HG03354 (cell line): Measurements from ENCODE around the gene ACOT7.
"Not testable (repeated sequence)": the region's sequence is repeated elsewhere in the genome, so short reads cannot be mapped to it uniquely, and the experiment has no call there.

ENCODE experiments used
- ATAC-seq: cut with Tn5 transposase; IDR thresholded peaks from one replicate; pipeline ENCODE4 v1.9.1; 2021; ENCODE audit warnings: mild to moderate bottlenecking; ENCODE audit not compliant: unreplicated experiment, poor library complexity, severe bottlenecking

Gene ACOT7

GRCh38 chr1:6367381-6368012, 26.1 kb downstream of the ACOT7 start:
- ATAC-seq: no peak

GRCh38 chr1:6365047-6365446, 28.5 kb downstream of the ACOT7 start:
- ATAC-seq: no peak

GRCh38 chr1:6363085-6363884, 30.3 kb downstream of the ACOT7 start:
- ATAC-seq: not testable (repeated sequence)

GRCh38 chr1:6361124-6361775, 32.3 kb downstream of the ACOT7 start:
- no peak for ATAC-seq

GRCh38 chr1:6360517-6361070, 33.0 kb downstream of the ACOT7 start:
- ATAC-seq: no peak

- peak; percentile 35 for ATAC-seq
Observed at GRCh38 chr1:6360117-6360496, 33.5 kb downstream of the ACOT7 start.

GRCh38 chr1:6359216-6360116, 34.1 kb downstream of the ACOT7 start:
- ATAC-seq: peak; percentile 84

- ATAC-seq: peak; percentile 59
Observed at GRCh38 chr1:6358757-6359201, 34.8 kb downstream of the ACOT7 start.

- no peak for ATAC-seq
Observed at GRCh38 chr1:6358144-6358624, 35.4 kb downstream of the ACOT7 start.

GRCh38 chr1:6357243-6357936, 36.2 kb downstream of the ACOT7 start:
- ATAC-seq: no peak

GRCh38 chr1:6355621-6356020, 37.9 kb downstream of the ACOT7 start:
- ATAC-seq: no peak

- ATAC-seq: no peak
Observed at GRCh38 chr1:6354659-6355317, 38.8 kb downstream of the ACOT7 start.

- no peak for ATAC-seq
Observed at GRCh38 chr1:6353955-6354658, 39.5 kb downstream of the ACOT7 start.

GRCh38 chr1:6353619-6353954, 40.0 kb downstream of the ACOT7 start:
- ATAC-seq: no peak

- no peak for ATAC-seq
Observed at GRCh38 chr1:6352138-6352563, 41.4 kb downstream of the ACOT7 start.

GRCh38 chr1:6351480-6352137, 42.0 kb downstream of the ACOT7 start:
- ATAC-seq: no peak

GRCh38 chr1:6350416-6351088, 43.0 kb downstream of the ACOT7 start:
- ATAC-seq: no peak
